ENCODE data around the gene OR52B2.
"Not testable (repeated sequence)": the region's sequence is repeated elsewhere in the genome, so short reads cannot be mapped to it uniquely, and the experiment has no call there.

The OR52B2 gene

DNA sequence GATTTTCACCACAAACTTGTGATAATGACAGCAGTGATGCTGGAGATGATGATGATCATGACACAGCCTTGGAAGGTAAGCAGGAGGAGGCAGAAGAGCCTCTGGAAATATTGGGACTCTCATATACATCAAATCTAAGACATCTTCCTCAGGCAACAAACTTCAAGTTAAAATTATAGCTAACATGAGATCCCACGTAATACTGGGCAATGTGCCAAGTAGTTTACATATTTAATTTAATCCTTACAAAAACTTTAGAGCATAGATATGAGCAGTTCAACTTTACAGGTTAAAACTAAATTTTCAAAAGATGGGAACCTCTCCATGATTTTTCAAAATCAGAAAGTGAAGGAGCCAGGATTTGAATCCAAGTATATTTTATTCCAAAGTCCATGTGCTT lies 19.0 kb downstream of the OR52B2 start:
- DNase-seq, result no peak

DNA sequence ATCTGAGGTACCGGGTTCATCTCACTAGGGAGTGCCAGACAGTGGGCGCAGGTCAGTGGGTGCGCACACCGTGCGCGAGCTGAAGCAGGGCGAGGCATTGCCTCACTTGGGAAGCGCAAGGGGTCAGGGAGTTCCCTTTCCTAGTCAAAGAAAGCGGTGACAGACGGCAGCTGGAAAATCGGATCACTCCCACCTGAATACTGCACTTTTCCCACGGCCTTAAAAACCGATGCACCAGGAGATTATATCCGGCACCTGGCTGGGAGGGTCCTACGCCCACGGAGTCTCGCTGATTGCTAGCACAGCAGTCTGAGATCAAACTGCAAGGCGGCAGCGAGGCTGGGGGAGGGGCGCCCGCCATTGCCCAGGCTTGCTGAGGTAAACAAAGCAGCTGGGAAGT lies 26.4 kb downstream of the OR52B2 start:
- DNase-seq, result not testable (repeated sequence)

GRCh38 chr11:6142936-6143335 lies 27.2 kb downstream of the OR52B2 start:
- no peak for DNase-seq

GRCh38 chr11:6135936-6136335 lies 34.2 kb downstream of the OR52B2 start:
- not testable (repeated sequence) for DNase-seq

- no peak for DNase-seq
These were observed 37.7 kb downstream of the OR52B2 start for GRCh38 chr11:6132431-6132830.

- no peak for DNase-seq
These were observed 40.5 kb downstream of the OR52B2 start for GRCh38 chr11:6129635-6130034.

DNA sequence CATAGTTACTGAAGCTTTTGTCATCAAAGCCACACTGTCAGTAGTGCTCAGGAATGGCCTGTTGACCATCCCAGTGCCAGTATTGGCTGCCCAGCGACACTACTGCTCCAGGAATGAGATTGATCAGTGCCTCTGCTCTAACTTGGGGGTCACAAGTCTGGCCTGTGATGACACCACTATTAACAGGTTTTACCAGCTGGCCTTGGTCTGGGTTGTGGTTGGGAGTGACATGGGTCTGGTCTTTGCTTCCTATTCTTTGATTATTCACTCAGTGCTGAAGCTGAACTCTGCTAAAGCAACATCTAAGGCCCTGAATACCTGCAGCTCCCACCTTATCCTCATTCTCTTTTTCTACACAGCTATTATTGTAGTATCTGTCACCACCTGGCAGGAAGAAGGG lies 41.1 kb downstream of the OR52B2 start:
- DNase-seq, result no peak

- DNase-seq, result no peak
These were observed 42.2 kb downstream of the OR52B2 start for GRCh38 chr11:6127881-6128280.

DNA sequence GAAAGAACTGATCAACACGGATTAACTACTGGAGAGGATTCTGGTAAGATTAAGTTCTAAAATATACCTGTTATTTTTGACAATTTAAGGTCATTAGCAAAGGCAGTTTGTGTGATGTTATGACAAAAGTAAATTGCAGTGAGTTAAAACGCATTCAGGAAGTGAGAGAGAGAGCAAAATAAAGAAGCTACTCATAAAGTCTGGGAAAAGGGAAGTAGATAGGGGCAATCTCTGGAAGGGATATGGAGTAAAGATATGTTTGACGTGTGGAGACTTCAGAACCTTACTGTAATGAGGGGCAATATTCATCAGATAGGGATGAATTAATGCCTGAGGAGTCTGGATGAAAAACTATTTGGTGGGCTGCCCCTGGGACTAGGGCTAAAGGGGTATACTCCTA lies 45.9 kb downstream of the OR52B2 start:
- DNase-seq, result no peak
